GM23338 (cell line): ENCODE measurements around the gene TNIP1.

Source experiments
- CREB1 ChIP-seq: fragments of 250-450 bp; sonication (Bioruptor Pico); IDR thresholded peaks from 2 replicates; pipeline ENCODE4 v1.5.0; 2020; ENCODE audit warnings: low read depth, mild to moderate bottlenecking, moderate library complexity
- EZH2 ChIP-seq: fragments of 200-600 bp; sonication (generic); IDR thresholded peaks from one replicate; pipeline ENCODE4 v1.8.0; 2017; ENCODE audit warnings: antibody characterized with exemption, mild to moderate bottlenecking, low read depth; ENCODE audit not compliant: unreplicated experiment
- EZH2phosphoT487 ChIP-seq: fragments of 200-600 bp; sonication (generic); IDR thresholded peaks from one replicate; pipeline ENCODE4 v1.8.1; 2018; ENCODE audit warnings: antibody characterized with exemption; ENCODE audit not compliant: unreplicated experiment
- JUNB ChIP-seq: IDR thresholded peaks from one replicate; pipeline ENCODE4 v1.6.1; 2016; ENCODE audit warnings: antibody characterized with exemption; ENCODE audit not compliant: unreplicated experiment
- POLR2AphosphoS5 ChIP-seq: IDR thresholded peaks from 2 replicates; pipeline ENCODE4 v1.6.1; 2016; ENCODE audit warnings: antibody characterized with exemption, low read depth
- ZNF331 ChIP-seq: fragments of 250-450 bp; sonication (Bioruptor Pico); IDR thresholded peaks from 2 replicates; pipeline ENCODE4 v1.5.0; 2020; ENCODE audit warnings: low read depth, mild to moderate bottlenecking, moderate library complexity
- ZNF462 ChIP-seq: fragments of 250-450 bp; sonication (Bioruptor Pico); IDR thresholded peaks from 2 replicates; pipeline ENCODE4 v1.5.0; 2020; ENCODE audit warnings: mild to moderate bottlenecking, moderate library complexity
- TF ChIP-seq, protein P1 (sequence below), 2 experiments: fragments of 200-600 bp in 1 of 2; sonication (generic) in 1 of 2; conservative IDR thresholded peaks; 2 replicates each; pipeline versions ENCODE4 v1.5.1 to v1.6.1; 2016 to 2017; ENCODE audit warnings: antibody characterized with exemption in 2 of 2, low read depth in 2 of 2, mild to moderate bottlenecking in 2 of 2, moderate library complexity in 1 of 2
- TF ChIP-seq, protein P2 (sequence below): IDR thresholded peaks from one replicate; pipeline ENCODE4 v1.6.1; 2018; ENCODE audit warnings: antibody characterized with exemption; ENCODE audit not compliant: unreplicated experiment

DNA sequence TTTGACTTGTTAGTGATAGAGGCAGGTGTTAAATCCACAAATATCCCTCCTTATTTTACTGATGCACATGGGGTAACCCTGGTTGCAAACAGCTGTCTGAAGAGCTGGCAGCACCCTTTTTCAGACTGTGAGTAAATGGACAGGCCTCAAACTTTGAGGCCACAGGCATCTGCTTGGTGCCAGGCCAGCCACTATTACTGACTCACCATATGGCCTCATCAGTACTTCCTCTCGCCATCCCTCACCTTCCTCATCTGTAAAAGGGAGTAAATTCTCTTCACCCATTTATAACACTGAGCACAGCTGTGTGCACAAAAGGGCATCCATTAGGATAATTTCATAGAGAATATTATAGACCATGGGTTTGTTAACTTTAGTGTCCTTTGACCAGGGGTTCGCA is 11.9 kb upstream of the TNIP1 start:
- TF ChIP-seq CREB1: no peak
- TF ChIP-seq, protein P1, sequence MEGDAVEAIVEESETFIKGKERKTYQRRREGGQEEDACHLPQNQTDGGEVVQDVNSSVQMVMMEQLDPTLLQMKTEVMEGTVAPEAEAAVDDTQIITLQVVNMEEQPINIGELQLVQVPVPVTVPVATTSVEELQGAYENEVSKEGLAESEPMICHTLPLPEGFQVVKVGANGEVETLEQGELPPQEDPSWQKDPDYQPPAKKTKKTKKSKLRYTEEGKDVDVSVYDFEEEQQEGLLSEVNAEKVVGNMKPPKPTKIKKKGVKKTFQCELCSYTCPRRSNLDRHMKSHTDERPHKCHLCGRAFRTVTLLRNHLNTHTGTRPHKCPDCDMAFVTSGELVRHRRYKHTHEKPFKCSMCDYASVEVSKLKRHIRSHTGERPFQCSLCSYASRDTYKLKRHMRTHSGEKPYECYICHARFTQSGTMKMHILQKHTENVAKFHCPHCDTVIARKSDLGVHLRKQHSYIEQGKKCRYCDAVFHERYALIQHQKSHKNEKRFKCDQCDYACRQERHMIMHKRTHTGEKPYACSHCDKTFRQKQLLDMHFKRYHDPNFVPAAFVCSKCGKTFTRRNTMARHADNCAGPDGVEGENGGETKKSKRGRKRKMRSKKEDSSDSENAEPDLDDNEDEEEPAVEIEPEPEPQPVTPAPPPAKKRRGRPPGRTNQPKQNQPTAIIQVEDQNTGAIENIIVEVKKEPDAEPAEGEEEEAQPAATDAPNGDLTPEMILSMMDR (conservative IDR thresholded peaks at IDR 0.05; ENCODE audit: low read depth in 2 of 2): no peak
- TF ChIP-seq EZH2phosphoT487: no peak
- TF ChIP-seq, protein P2, sequence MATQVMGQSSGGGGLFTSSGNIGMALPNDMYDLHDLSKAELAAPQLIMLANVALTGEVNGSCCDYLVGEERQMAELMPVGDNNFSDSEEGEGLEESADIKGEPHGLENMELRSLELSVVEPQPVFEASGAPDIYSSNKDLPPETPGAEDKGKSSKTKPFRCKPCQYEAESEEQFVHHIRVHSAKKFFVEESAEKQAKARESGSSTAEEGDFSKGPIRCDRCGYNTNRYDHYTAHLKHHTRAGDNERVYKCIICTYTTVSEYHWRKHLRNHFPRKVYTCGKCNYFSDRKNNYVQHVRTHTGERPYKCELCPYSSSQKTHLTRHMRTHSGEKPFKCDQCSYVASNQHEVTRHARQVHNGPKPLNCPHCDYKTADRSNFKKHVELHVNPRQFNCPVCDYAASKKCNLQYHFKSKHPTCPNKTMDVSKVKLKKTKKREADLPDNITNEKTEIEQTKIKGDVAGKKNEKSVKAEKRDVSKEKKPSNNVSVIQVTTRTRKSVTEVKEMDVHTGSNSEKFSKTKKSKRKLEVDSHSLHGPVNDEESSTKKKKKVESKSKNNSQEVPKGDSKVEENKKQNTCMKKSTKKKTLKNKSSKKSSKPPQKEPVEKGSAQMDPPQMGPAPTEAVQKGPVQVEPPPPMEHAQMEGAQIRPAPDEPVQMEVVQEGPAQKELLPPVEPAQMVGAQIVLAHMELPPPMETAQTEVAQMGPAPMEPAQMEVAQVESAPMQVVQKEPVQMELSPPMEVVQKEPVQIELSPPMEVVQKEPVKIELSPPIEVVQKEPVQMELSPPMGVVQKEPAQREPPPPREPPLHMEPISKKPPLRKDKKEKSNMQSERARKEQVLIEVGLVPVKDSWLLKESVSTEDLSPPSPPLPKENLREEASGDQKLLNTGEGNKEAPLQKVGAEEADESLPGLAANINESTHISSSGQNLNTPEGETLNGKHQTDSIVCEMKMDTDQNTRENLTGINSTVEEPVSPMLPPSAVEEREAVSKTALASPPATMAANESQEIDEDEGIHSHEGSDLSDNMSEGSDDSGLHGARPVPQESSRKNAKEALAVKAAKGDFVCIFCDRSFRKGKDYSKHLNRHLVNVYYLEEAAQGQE: no peak
- no peak for TF ChIP-seq EZH2
- TF ChIP-seq POLR2AphosphoS5: no peak
- TF ChIP-seq ZNF462 (CRISPR knock-in tag): no peak
- TF ChIP-seq JUNB: no peak
- TF ChIP-seq ZNF331 (CRISPR knock-in tag): no peak
